Cardiac fibroblast (primary cell): Measurements from ENCODE around the gene AMDHD2.
"Not testable (repeated sequence)": the region's sequence is repeated elsewhere in the genome, so short reads cannot be mapped to it uniquely, and the experiment has no call there.

Experiments used
- DNase-seq, 2 donors: peaks; one replicate each; pipeline versions ENCODE4 v3.0.0 to v3.0.0-alpha.2; 2010; ENCODE audit warnings: low read depth in 2 of 2
- H3K4me3 ChIP-seq, 2 donors: replicated peaks in 1 of 2; 1 replicate in 1 of 2; 2 replicates in 1 of 2; pipeline ENCODE4 v1.5.1; 2011; ENCODE audit warnings: low read depth in 2 of 2, low read length in 2 of 2, mild to moderate bottlenecking in 2 of 2, moderate library complexity in 1 of 2
- TF ChIP-seq, protein P1 (sequence below): IDR thresholded peaks from one replicate; pipeline ENCODE4 v1.5.1; 2011; ENCODE audit warnings: low read depth, mild to moderate bottlenecking, low read length, inconsistent platforms

AMDHD2 gene

DNA sequence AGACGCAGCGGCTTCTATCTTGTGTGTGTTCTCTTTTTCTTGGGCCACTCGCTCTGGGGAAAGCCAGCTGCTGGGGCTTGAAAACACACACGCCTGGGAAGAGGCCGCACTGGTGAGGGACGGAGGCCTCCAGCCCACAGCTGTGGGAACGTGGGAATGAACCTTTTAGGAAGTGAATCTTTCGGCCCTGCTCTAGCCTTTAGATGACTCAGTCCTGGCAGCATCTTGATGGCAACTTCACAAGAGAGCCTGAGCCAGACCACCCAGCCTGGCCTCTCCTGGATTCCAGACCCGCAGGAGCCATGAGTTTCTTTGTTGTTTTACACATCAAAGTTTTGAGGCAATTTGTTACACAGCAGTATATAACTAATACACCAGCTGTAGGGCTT lies 15.4 kb downstream of the AMDHD2 start:
- DNase-seq = peak; percentile 67 to 79
- TF ChIP-seq, protein P1, sequence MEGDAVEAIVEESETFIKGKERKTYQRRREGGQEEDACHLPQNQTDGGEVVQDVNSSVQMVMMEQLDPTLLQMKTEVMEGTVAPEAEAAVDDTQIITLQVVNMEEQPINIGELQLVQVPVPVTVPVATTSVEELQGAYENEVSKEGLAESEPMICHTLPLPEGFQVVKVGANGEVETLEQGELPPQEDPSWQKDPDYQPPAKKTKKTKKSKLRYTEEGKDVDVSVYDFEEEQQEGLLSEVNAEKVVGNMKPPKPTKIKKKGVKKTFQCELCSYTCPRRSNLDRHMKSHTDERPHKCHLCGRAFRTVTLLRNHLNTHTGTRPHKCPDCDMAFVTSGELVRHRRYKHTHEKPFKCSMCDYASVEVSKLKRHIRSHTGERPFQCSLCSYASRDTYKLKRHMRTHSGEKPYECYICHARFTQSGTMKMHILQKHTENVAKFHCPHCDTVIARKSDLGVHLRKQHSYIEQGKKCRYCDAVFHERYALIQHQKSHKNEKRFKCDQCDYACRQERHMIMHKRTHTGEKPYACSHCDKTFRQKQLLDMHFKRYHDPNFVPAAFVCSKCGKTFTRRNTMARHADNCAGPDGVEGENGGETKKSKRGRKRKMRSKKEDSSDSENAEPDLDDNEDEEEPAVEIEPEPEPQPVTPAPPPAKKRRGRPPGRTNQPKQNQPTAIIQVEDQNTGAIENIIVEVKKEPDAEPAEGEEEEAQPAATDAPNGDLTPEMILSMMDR = no peak
- H3K4me3 ChIP-seq = no peak overlapping the region

DNA sequence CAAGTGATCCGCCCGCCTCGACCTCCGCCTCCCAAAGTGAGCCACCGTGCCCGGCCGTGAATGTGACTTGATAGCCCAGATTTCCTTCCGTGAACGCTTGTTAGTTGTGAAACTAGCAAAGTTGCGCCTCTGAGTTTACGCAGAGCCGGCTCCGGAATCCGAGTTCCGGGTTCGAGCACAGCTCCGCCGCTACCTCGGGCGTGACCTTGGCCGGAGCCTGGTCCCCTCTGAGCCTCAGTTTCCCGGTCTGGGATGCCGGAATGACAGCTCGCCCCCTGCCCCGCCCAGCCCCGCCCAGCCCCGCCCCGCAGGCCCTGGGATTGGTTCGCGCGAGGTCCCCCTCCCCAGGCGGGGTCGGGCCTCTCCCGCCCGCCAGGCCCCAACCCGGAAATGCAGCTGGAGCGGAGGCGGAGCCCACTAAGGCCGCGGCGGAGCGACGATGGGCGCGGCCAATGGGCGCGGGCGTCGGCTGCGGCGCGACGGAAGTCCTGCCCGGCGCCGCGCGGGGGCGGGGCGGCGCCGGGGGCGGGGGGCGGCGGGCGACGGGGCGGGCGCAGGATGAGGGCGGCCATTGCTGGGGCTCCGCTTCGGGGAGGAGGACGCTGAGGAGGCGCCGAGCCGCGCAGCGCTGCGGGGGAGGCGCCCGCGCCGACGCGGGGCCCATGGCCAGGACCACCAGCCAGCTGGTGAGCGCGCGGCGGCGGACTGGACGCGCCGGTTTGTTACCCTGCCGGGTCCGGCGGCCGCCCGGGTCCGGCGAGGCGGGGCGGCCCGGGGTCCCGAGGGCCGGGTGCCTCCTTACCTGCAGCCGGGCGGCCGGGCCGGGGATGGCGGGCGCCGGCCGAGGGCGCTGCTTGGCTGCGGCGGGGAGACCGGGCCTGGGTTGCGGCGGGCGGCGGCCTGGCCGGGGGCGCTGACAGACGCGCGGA lies 17.5 kb downstream of the AMDHD2 start, which contains the start of gene PDPK1:
PDPK1 (plus strand) TSS at position 571 of the 929 bp plus-strand sequence; CDS start at position 663, 92 bp downstream.
- H3K4me3 ChIP-seq = peak within 1 kb of the TSS; percentile 58 to 69

DNA sequence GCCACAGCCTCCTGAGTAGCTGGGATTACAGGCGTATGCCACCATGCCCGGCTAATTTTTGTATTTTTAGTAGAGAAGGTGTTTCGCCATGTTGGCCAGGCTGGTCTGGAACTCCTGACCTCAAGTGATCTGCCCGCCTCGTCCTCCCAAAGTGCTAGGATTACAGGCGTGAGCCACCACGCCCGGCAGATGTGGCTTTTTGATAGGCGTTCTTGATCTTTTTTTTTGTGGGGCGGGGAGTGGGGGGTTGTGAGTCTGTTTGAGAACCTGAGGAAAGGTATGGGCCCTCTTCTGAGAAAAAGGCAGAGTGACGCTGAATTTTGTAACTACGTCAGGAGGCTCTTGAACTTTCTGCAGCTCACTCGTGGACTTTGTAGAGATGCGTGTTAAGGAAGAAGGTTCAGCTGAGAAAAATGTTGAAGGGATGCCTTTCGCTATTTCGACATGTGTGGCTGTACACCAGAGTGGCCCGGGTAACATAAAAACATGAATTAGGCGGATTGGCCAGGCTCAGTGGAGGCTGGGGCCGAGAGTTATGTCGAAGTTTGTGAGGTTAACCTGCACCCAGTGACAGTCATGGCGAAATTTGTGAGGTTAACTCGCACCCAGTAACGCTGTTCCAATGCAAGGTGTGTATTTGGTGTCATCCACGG lies 19.1 kb downstream of the AMDHD2 start:
- not testable (repeated sequence) for DNase-seq, H3K4me3 ChIP-seq

More for the DNA sequence above, 17.5 kb downstream of the AMDHD2 start, which contains the start of gene PDPK1:
- peak; percentile 93 to 97 for DNase-seq
- TF ChIP-seq, protein P1 = no peak

DNA sequence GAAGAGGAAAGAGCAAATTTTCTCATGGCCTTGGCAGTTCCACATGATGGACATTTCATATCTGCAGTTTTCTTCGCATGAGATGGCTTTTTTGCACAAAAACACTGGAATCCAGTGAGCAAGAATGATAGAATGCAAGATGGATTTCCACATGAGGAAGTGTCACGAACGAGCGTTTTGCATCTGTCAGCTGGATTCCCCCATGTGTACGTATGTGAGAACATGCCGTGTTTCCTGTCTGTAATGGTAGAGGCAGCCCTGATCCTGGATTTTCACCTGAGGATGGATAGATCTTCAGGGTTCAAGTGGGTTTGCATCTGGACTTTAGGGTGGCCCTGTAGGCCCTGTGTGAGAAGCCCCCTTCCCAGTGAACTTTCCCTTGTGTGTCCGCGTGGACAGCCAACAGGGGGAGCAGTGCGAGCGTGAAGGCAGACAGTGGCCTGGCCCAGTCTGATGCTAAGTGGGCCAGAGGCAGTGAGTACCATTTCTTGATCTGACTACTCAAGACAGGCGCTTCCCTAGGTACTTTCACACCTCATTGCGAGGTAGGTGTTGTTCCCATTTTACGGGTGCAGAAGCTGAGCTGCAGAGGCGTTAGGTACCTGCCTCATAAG lies 19.8 kb downstream of the AMDHD2 start:
- DNase-seq = peak; percentile 33 to 47
- TF ChIP-seq, protein P1 = peak; percentile 31
- not testable (repeated sequence) for H3K4me3 ChIP-seq

DNA sequence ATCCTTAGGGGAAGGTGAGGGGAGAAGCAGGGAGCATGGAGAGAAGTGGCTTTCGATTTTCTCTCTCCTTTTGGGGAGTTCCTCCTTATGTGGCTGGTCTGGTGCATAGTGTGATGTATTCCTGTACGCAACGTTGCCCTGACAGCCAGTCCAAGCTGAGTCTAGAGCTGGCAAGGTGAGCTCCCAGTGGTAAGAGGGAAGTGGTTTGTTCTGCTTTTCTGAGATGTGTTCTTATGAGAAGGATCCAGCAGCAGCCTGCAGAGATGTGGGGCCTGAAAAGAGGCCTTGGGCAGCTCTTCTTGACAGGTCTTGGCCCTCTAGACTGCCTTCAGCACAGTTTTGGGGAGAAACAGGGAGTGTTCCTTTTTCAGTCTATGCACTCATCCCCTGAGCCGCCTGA lies 20.7 kb downstream of the AMDHD2 start:
- not testable (repeated sequence) for DNase-seq, H3K4me3 ChIP-seq

DNA sequence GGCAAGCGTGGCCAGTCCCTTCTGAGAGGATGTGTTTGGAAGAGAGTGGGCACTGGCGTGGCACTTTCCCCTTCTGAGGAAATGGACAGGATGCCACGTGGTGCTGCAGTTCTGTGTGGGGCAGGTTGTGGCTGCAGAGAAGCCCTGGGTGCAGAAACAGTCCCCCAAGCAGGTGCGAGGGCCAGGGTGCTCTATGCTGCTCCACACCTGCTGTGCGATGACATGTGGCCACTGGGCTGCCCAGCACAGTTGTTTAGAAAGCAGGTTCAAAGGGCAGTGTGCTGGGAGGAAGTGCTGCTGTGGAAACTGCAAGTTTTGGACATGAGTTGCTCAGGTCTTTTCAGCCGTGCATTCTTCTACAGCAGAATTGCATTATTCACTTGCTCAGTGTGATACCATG lies 21.2 kb downstream of the AMDHD2 start:
- DNase-seq, H3K4me3 ChIP-seq: not testable (repeated sequence)

DNA sequence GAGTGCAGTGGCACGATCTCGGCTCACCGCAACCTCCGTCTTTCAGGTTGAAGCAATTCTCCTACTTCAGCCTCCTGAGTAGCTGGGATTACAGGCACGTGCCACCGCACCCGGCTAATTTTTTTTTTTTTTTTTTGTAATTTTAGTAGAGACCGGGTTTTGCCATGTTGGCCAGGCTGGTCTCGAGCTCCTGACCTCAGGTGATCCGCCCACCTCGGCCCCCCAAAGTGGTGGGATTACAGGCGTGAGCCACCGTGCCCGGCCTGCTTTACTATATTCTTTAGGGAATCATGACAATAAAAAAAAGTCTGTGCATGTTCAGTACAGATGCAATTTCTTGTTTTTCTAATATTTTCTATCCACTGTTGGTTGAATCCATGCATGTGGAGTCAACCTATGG lies 23.6 kb downstream of the AMDHD2 start:
- H3K4me3 ChIP-seq, DNase-seq: not testable (repeated sequence)

DNA sequence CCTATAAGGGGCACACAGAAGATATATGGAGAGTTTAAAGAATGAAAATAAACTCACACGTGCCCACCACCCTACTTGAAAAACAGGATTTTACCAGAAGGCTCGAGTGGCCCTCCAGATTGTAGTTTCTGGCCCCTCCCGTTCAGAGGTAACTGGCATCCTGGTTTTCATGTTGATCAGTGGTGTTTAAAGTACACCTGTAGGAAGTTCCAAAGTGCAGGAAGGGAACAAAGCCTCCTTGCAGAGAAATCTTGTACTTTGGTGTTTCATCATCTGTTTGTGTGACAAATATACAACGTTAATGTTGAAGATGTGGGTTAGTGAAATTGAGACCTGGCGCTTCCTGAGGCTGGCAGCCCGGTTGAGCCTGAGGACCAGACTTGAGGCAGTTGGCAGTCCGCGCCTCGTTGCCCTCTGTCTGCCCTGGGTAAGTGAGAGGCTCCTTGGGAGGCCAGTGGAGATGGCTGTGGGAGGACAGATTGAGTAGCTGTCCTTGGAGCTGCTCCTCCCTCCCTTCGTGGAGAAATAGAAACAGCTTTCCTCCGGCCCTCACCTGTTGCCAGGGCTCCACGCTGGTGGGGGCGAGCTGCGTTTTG lies 30.2 kb downstream of the AMDHD2 start:
- DNase-seq, H3K4me3 ChIP-seq: not testable (repeated sequence)

DNA sequence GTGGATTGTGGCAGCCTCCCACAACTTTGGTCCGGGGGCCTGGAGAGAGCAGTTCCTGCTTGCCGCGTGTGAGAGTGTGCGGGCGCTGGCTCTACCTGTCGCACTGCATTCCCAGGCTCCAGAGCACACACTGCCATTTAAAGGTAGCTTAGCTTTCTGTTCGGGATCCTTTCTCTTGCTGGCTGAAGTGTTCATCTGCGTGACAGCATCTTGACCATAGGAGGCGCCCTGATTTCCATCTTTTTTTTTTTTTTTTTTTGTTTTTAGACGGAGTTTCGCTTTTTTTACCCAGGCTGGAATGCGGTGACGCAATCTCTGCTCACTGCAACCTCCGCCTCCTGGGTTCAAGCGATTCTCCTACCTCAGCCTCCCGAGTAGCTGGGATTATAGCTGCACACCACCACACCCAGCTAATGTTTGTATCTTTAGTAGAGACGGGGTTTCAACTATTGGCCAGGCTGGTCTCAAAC lies 31.3 kb downstream of the AMDHD2 start:
- H3K4me3 ChIP-seq = not testable (repeated sequence)
- TF ChIP-seq, protein P1 = peak; percentile 4
- DNase-seq = peak; percentile 32 to 57

DNA sequence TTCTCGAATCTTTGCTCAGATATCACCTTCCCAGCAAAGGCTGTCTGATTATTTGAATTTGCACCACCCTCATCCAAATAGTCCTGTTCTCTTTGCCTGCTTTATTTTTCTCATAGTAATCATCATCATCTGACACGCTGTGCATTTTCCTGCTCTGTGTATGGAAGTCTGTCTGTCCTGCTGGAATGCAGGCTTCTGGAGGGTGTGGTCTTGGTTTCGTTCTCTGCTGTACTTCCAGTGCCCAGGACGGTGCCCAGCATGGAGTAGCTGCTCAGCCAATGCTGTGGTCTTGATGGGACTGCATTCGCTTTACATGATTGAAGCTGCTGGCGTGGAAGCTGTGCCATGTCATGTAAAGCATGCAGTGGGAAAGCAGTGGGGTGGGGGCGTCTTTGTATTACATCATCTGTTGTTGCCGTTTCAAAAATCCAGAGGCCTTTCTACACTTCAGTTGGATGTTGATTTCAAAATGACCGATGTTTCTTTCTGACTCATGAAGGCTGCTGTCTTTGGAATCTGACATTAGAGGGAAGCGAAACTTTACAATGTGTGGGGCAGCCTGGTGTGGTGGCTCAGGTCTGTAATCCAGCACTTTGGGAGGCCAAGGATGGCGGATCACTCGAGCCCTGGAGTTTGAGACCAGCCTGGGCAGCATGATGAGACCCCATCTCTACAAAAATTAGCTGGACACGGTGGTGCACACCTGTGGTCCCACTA lies 34.7 kb downstream of the AMDHD2 start:
- H3K4me3 ChIP-seq, DNase-seq: not testable (repeated sequence)

DNA sequence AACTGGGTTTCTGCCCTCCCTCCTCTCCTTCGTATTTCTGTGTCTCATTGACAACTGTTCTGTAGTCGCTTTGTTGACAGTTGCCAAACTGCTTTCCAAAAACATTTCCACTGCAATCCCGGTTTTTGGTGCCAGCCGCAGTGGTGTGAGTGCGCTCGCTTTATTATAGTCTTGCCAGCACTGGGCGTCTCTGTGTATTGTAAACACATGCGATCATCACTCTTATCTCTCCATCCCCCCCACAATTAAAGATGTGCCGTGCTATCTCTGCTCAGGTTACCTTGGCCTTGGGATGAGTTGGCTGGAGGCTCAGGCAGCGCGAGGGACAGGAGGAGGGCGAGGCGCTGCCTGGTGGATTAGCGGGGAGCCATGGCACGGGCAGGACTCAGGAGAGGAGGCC lies 37.0 kb downstream of the AMDHD2 start:
- H3K4me3 ChIP-seq, DNase-seq: not testable (repeated sequence)

DNA sequence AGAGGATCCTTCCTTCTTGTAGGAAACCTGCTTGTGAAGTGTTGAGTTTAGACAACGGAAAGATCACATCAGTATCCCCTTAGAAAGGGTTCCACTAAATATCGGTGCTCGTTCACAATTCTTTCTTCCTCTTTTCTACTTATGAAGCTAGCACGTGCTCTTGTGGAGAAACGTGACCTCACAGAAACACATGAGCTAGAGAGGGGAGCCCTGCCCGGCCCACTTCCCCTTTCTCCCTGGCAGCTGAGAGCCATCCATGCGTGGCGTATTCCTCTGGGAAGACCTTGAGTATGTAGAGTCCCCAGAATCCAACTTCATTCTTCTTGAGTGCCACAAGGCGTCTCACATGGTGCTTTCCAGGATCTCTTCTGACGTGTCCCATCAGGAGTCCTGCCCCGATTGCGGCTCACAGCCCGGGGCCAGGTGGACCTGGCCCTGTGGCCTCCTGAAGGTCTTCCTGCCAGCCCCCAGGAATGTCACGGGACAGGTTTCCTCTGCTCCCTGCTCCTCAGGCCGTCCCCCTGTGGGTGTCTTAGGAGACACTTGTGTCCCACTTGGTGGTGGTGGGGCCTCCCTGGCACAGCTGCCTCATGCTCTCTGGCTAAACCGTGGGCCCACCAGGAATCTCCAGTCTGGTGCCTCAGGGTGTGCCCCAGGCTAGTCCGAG lies 40.1 kb downstream of the AMDHD2 start:
- not testable (repeated sequence) for DNase-seq, H3K4me3 ChIP-seq
